ENCODE measurements around the gene APBB2.

The APBB2 gene

GRCh38 chr4:40850496-40850895 lies 363.8 kb downstream of the APBB2 start:
- no peak for TF ChIP-seq CTCF (conservative IDR thresholded peaks at IDR 0.05; ENCODE audit: low read depth, low read length)
- Histone ChIP-seq H2AFZ (ENCODE audit: low read depth) (no peak overlapping the region), H3K4me1 (ENCODE audit: low read depth, poor library complexity, severe bottlenecking) (peaks cover 5% of the 10 kb centered on the region), H3K9ac (no peak overlapping the region), H3K36me3 (ENCODE audit: insufficient read depth) (no peaks in the 10 kb centered on the region), H4K20me1 (ENCODE audit: insufficient read depth) (no peaks in the 10 kb centered on the region), H3K79me2 (ENCODE audit: insufficient read depth, low read depth) (no peaks in the 10 kb centered on the region), H3K4me3 (IDR thresholded peaks at IDR 0.05; ENCODE audit: insufficient read depth, low read depth, low read length) (no peak overlapping the region), H3K27ac (no peak overlapping the region), H3K4me2 (no peak overlapping the region), H3K27me3 (ENCODE audit: insufficient read depth, low read depth) (no peaks in the 10 kb centered on the region)

GRCh38 chr4:40848940-40849339 lies 365.4 kb downstream of the APBB2 start:
- Histone ChIP-seq H3K4me1 (ENCODE audit: low read depth, poor library complexity, severe bottlenecking) (peaks cover 5% of the 10 kb centered on the region), H3K9ac (no peak overlapping the region), H3K79me2 (ENCODE audit: insufficient read depth, low read depth) (no peaks in the 10 kb centered on the region), H4K20me1 (ENCODE audit: insufficient read depth) (no peaks in the 10 kb centered on the region), H3K4me3 (IDR thresholded peaks at IDR 0.05; ENCODE audit: insufficient read depth, low read depth, low read length) (no peak overlapping the region), H3K4me2 (no peak overlapping the region), H3K36me3 (ENCODE audit: insufficient read depth) (no peaks in the 10 kb centered on the region), H3K27ac (no peak overlapping the region), H3K27me3 (ENCODE audit: insufficient read depth, low read depth) (no peaks in the 10 kb centered on the region), H2AFZ (ENCODE audit: low read depth) (no peak overlapping the region)
- no peak for TF ChIP-seq CTCF (conservative IDR thresholded peaks at IDR 0.05; ENCODE audit: low read depth, low read length)

- Histone ChIP-seq H3K4me3 (IDR thresholded peaks at IDR 0.05; ENCODE audit: insufficient read depth, low read depth, low read length) (no peak overlapping the region), H3K27me3 (ENCODE audit: insufficient read depth, low read depth) (no peaks in the 10 kb centered on the region), H2AFZ (ENCODE audit: low read depth) (no peak overlapping the region), H3K36me3 (ENCODE audit: insufficient read depth) (no peaks in the 10 kb centered on the region), H3K27ac (no peak overlapping the region), H4K20me1 (ENCODE audit: insufficient read depth) (no peaks in the 10 kb centered on the region), H3K79me2 (ENCODE audit: insufficient read depth, low read depth) (no peaks in the 10 kb centered on the region), H3K4me1 (ENCODE audit: low read depth, poor library complexity, severe bottlenecking) (peaks cover 5% of the 10 kb centered on the region), H3K4me2 (no peak overlapping the region), H3K9ac (no peak overlapping the region)
- no peak for TF ChIP-seq CTCF (conservative IDR thresholded peaks at IDR 0.05; ENCODE audit: low read depth, low read length)
Measured at GRCh38 chr4:40848251-40848650, 366.1 kb downstream of the APBB2 start.

GRCh38 chr4:40846532-40846931 lies 367.8 kb downstream of the APBB2 start:
- no peaks in the 10 kb centered on the region for H3K27me3 ChIP-seq (ENCODE audit: insufficient read depth, low read depth)
- no peak overlapping the region for H3K4me3 ChIP-seq (IDR thresholded peaks at IDR 0.05; ENCODE audit: insufficient read depth, low read depth, low read length)
- no peak for TF ChIP-seq CTCF (conservative IDR thresholded peaks at IDR 0.05; ENCODE audit: low read depth, low read length)
- no peaks in the 10 kb centered on the region for H4K20me1 ChIP-seq (ENCODE audit: insufficient read depth)
- no peaks in the 10 kb centered on the region for H3K36me3 ChIP-seq (ENCODE audit: insufficient read depth)
- no peak overlapping the region for H3K4me2 ChIP-seq
- H3K4me1 ChIP-seq (ENCODE audit: low read depth, poor library complexity, severe bottlenecking) = peaks cover 5% of the 10 kb centered on the region
- H3K27ac ChIP-seq = no peak overlapping the region
- no peaks in the 10 kb centered on the region for H3K79me2 ChIP-seq (ENCODE audit: insufficient read depth, low read depth)
- no peak overlapping the region for H3K9ac ChIP-seq
- H2AFZ ChIP-seq (ENCODE audit: low read depth) = no peak overlapping the region

Measured in KMS-11 (cell line).